Measurements from ENCODE around the gene MSH3. TPM values are rescaled to one million over a fixed set of nuclear protein-coding genes. Genes with fewer than 3 reads are reported as not detected.

MSH3 gene
- 15.8 TPM for total RNA-seq

DNA sequence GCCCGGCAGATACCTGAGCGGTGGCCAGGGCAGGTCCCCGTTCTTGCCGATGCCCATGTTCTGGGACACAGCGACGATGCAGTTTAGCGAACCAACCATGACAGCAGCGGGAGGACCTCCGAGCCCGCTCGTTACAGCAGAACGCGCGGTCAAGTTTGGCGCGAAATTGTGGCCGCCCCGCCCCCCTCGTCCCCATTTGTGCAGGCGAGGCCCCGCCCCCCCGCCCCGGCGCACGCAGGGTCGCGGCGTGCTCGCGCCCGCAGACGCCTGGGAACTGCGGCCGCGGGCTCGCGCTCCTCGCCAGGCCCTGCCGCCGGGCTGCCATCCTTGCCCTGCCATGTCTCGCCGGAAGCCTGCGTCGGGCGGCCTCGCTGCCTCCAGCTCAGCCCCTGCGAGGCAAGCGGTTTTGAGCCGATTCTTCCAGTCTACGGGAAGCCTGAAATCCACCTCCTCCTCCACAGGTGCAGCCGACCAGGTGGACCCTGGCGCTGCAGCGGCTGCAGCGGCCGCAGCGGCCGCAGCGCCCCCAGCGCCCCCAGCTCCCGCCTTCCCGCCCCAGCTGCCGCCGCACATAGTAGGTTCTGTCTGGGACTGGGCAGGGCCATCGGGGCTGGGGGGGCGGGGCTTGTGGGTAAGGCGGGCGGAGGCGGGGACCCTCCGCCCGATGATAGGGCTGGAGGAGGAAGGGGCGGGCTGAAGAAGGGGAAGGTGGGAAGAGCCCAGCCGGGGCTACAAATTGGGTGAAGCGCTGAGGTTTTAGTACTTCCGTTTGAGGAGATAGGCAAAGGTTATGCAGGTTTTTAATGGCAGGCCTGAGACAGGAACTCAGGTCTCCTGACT is at the start of gene MSH3, which contains the start of gene DHFR:
Gene MSH3, plus strand, starts transcription at position 262 of the 840 bp plus-strand sequence. Its CDS starts 76 bp downstream, at position 338.
Gene DHFR, minus strand, starts transcription at position 593 of the 840 bp plus-strand sequence. Its CDS starts 494 bp downstream, at position 99.
- H3K4me1 ChIP-seq (ENCODE audit: insufficient read depth, low read length): peaks cover 28% of the 10 kb centered on the region

DNA sequence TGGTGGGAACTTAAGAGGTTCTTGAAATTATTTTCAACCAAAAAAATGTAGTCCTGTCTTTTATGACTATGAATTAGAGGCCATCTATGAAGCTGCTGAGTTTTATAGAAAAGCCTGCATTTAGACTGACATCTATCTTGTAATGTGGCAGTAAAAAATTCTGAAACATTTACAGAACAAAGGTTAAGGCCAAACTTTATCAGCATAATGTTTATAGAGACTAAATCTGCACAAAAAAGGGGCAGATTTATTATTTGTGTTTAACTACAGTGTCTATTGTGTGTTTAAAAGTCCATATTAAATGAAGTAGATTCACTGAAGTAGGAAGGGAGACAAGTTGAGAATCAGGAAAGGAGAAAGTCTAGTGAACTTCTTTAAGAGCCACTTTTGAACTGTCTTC is 47.1 kb upstream of the MSH3 start:
- H3K9me3 ChIP-seq (ENCODE audit: low read depth, low read length): no peaks in the 10 kb centered on the region
- peaks cover 13% of the 10 kb centered on the region for H3K4me1 ChIP-seq (ENCODE audit: insufficient read depth, low read length)

More for the DNA sequence above, at the start of gene MSH3, which contains the start of gene DHFR:
- Histone ChIP-seq H3K27me3 (ENCODE audit: insufficient read depth, low read length) (no peaks in the 10 kb centered on the region), H3K4me3 (ENCODE audit: low read length) (peak within 1 kb of the TSS; percentile 89), H3K9me3 (ENCODE audit: low read depth, low read length) (no peaks in the 10 kb centered on the region)

DNA sequence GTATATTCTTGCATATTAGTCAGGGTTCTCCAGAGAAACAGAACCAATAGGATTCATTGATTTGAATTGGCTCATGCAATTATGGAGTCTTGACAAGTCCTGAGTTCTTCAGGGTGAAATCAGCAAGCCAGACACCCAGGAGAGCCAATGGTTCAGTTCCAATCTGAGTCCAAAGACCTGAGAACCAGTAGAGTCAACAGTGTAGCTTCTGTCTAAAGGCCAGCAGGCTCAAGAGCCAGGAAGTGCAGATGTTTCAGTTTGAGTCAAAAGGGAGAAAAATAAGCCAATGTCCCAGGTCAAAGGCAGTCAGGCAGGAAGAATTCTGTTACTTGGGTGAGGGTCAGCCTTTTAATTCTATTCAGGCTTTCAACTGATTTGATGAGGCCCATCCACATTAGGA is 46.6 kb upstream of the MSH3 start:
- Histone ChIP-seq H3K4me3 (ENCODE audit: low read length) (no peak overlapping the region), H3K27me3 (ENCODE audit: insufficient read depth, low read length) (no peaks in the 10 kb centered on the region), H3K4me1 (ENCODE audit: insufficient read depth, low read length) (peaks cover 13% of the 10 kb centered on the region), H3K9me3 (ENCODE audit: low read depth, low read length) (no peaks in the 10 kb centered on the region)

More for the DNA sequence above, 47.1 kb upstream of the MSH3 start:
- no peak overlapping the region for H3K4me3 ChIP-seq (ENCODE audit: low read length)
- no peaks in the 10 kb centered on the region for H3K27me3 ChIP-seq (ENCODE audit: insufficient read depth, low read length)

DNA sequence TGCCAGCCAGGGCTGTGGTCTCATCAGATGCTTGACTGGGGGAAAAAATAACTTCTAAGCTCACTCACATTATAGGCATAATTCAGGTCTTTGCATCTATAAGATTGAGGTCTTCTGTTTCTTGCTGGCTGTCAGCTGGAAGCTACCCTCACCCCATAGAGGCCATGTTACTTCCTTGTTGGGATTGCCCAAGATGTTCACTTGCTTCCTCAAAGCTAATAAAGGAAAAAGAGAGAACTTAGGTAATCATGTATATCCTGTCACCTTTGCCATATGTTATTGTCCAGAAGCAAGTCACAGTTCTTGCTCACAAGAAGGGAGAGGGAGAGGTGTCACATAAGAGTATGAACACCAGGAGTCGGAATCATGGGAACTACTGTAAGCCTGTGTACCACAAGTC is 45.7 kb upstream of the MSH3 start:
- no peak overlapping the region for H3K4me3 ChIP-seq (ENCODE audit: low read length)
- H3K4me1 ChIP-seq (ENCODE audit: insufficient read depth, low read length): peaks cover 17% of the 10 kb centered on the region
- H3K27me3 ChIP-seq (ENCODE audit: insufficient read depth, low read length): no peaks in the 10 kb centered on the region
- H3K9me3 ChIP-seq (ENCODE audit: low read depth, low read length): no peaks in the 10 kb centered on the region

DNA sequence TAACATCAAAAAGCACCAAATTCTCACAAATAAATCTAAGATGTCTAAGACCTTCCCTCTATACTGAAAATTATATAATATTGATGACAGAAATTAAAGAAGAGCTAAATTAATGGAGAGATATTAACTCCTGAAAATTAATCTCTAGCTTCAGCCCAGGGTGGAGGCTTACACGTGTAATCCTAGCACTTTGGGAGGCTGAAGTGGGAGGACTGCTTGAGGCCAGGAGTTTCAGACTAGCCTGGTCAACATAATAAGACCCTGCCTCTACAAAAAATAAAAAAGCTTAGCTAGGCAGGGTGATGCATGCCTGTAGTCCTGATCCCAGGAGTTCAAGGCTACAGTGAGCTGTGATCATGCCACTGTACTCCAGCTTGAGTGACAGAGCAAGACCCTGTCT is 44.8 kb upstream of the MSH3 start:
- Histone ChIP-seq H3K4me1 (ENCODE audit: insufficient read depth, low read length) (peaks cover 17% of the 10 kb centered on the region), H3K9me3 (ENCODE audit: low read depth, low read length) (no peaks in the 10 kb centered on the region), H3K4me3 (ENCODE audit: low read length) (no peak overlapping the region), H3K27me3 (ENCODE audit: insufficient read depth, low read length) (no peaks in the 10 kb centered on the region)

DNA sequence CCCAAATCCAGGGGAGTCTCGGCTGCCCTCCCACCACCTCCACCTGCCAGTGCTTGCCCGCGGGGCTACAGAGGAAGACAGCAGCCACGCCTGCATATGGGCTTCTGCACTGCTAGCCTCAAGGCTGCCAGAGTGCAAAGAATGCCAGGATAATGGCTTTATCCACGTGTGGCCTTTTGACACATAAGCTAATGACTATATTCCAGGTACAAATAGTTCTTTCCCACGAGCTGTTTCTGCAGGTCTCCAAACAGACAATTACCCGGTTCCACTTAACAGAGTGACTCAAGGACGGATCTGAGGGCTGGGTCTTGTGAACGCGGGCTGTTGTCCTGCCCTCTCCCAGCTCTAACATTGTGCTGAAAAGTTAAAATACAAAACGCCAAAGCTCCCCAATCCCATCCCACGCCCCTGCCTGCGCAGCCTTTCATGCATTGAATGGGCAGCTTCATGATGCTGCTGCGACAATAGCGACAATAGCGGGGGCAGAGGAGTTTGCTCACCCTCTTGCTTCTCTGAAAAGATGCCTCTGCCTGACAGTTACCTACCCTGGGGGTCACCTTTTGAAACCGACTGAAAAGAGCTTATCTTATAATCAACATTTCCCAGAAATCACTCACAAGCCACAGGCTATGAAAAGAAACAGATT is 39.1 kb upstream of the MSH3 start:
- Histone ChIP-seq H3K9me3 (ENCODE audit: low read depth, low read length) (no peaks in the 10 kb centered on the region), H3K27me3 (ENCODE audit: insufficient read depth, low read length) (no peaks in the 10 kb centered on the region), H3K4me3 (ENCODE audit: low read length) (no peak overlapping the region), H3K4me1 (ENCODE audit: insufficient read depth, low read length) (peaks cover 8% of the 10 kb centered on the region)

DNA sequence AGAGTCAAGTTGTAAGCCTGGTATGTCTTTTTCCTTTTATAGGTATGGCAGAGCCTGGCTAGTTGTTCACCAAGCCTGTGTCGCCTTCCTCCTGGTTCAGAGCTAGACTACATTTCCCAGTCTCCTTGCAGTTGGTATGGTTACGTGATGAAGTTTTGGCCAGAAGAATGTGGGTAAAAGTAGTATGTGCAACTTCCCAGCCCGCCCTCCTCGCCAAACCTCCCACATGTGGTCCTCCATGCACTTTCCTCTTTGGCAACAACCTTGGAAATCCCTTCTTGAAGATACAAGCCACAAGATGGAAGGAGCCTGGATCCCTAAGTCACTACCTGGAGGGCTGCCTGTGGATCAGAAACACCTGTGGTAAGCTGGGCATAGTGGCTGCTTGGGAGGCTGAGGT is 36.0 kb upstream of the MSH3 start:
- no peaks in the 10 kb centered on the region for H3K27me3 ChIP-seq (ENCODE audit: insufficient read depth, low read length)
- peaks cover 27% of the 10 kb centered on the region for H3K4me1 ChIP-seq (ENCODE audit: insufficient read depth, low read length)
- no peak overlapping the region for H3K4me3 ChIP-seq (ENCODE audit: low read length)
- H3K9me3 ChIP-seq (ENCODE audit: low read depth, low read length): no peaks in the 10 kb centered on the region

DNA sequence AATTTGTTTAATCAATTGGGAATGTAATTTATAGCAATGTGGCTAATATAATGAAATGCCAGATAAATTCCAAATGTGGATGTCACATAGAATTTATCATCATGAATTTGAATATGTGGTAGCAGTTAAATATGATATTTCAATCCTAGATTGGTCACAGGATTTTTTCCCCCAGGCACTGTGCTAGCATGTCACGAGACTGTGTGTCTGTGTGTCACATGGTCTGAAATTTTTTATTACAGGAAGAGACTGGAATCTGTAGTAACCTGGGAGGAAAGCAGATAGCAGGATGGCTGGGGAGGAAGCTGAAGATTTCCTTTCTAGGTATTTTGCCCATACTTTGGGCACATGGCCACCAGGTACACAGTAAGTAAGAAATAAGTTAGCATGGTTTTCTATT is 35.4 kb upstream of the MSH3 start:
- Histone ChIP-seq H3K27me3 (ENCODE audit: insufficient read depth, low read length) (no peaks in the 10 kb centered on the region), H3K9me3 (ENCODE audit: low read depth, low read length) (no peaks in the 10 kb centered on the region), H3K4me3 (ENCODE audit: low read length) (no peak overlapping the region), H3K4me1 (ENCODE audit: insufficient read depth, low read length) (peaks cover 33% of the 10 kb centered on the region)

DNA sequence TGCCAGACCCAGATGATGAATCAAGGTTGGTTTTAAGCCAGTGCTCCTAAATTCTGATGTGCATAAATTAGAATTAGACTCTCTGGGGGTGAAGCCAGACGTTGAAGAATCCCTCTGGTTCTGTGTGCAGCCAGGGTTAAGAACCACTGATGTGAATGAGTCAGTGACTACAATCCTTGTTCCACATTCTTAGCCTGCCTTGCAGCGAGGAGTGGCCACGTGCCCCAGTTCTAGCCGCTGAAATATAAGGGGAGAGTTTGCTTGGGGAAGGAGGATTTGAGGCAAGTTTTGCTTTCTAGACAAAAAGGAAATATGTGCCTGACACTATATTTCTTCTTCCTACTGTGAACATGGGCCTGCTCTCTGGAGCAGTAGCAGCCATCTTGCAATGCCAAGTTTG is 34.2 kb upstream of the MSH3 start:
- H3K4me1 ChIP-seq (ENCODE audit: insufficient read depth, low read length): peaks cover 41% of the 10 kb centered on the region
- no peaks in the 10 kb centered on the region for H3K9me3 ChIP-seq (ENCODE audit: low read depth, low read length)
- no peak overlapping the region for H3K4me3 ChIP-seq (ENCODE audit: low read length)
- H3K27me3 ChIP-seq (ENCODE audit: insufficient read depth, low read length): no peaks in the 10 kb centered on the region

DNA sequence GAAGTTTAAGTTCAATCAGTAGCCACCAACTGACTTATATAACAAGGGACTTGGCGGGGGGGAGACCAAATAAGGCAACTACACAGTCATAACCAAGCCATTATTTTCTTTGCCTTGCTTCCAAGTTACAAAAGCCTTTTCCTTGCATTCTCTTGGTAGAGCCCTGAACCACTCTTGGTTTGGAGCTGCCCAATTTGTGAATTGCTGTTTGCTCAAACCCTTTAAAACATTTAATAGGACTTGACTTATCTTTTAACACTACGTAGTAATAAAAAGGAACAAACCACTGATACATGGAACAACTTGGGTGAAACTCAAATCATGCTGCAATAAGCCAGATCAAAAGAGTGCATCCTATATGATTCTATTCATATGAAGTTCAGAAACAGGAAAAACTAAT is 31.7 kb upstream of the MSH3 start:
- Histone ChIP-seq H3K4me1 (ENCODE audit: insufficient read depth, low read length) (peaks cover 41% of the 10 kb centered on the region), H3K4me3 (ENCODE audit: low read length) (no peak overlapping the region), H3K27me3 (ENCODE audit: insufficient read depth, low read length) (no peaks in the 10 kb centered on the region), H3K9me3 (ENCODE audit: low read depth, low read length) (no peaks in the 10 kb centered on the region)

DNA sequence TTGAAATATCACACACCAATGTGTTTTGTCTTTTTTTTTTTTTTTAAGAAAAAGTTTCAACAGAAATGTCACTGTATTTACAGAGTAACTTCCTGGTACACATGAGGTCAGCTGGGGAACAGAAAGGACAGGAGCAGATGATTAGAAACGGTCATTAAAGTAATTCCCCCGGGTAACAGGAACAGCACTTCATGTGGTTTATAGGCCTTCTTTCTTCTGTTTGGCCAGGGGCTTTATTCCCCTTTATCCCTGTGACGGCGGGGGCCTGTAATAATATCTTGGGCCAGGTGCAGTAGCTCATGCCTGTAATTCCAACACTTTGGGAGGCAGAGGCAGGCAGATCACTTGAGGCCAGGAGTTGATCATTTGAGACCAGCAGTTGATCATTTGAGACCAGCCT is 30.5 kb upstream of the MSH3 start:
- Histone ChIP-seq H3K4me3 (ENCODE audit: low read length) (no peak overlapping the region), H3K4me1 (ENCODE audit: insufficient read depth, low read length) (peaks cover 41% of the 10 kb centered on the region), H3K27me3 (ENCODE audit: insufficient read depth, low read length) (no peaks in the 10 kb centered on the region), H3K9me3 (ENCODE audit: low read depth, low read length) (no peaks in the 10 kb centered on the region)

DNA sequence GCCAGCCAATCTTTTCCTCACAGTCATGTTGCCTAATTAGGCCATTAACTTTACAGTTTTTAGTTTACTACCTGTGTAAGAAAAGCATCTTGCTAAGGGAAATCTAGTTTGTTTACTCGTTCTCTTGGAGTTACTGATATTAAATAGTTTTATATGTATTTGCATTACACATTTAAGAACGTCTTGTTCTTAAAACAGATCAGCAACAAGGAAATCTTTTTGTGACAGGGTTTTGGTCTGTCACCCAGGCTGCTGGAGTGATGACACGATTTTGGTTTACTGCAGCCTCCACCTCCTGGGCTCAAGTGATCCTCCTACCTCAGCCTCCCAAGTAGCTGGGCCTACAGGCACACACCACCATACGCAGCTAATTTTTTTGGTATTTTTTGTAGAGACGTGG is 29.2 kb upstream of the MSH3 start:
- peaks cover 48% of the 10 kb centered on the region for H3K4me1 ChIP-seq (ENCODE audit: insufficient read depth, low read length)

DNA sequence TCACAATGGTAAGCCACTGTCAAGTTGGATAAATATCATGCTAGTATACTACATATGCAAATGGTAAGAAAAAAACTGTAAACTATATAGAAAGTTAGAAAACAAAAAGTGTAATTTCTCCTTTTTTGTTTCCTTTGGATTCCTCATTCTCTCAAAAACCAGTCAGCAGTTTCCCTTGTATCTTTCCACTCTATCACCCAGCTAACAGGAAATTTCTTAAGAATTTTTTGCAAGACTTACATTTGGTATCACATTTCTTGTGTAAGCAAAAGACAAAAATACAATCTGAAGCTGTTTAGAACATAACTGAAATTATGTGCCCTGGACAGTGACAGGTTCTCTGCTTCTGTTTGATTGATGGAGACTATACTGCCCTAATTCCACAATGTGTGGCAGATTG is 25.2 kb upstream of the MSH3 start:
- Histone ChIP-seq H3K4me1 (ENCODE audit: insufficient read depth, low read length) (peaks cover 15% of the 10 kb centered on the region), H3K4me3 (ENCODE audit: low read length) (no peak overlapping the region), H3K27me3 (ENCODE audit: insufficient read depth, low read length) (no peaks in the 10 kb centered on the region), H3K9me3 (ENCODE audit: low read depth, low read length) (no peaks in the 10 kb centered on the region)

More for the DNA sequence above, 29.2 kb upstream of the MSH3 start:
- H3K27me3 ChIP-seq (ENCODE audit: insufficient read depth, low read length): no peaks in the 10 kb centered on the region
- no peak overlapping the region for H3K4me3 ChIP-seq (ENCODE audit: low read length)
- no peaks in the 10 kb centered on the region for H3K9me3 ChIP-seq (ENCODE audit: low read depth, low read length)

DNA sequence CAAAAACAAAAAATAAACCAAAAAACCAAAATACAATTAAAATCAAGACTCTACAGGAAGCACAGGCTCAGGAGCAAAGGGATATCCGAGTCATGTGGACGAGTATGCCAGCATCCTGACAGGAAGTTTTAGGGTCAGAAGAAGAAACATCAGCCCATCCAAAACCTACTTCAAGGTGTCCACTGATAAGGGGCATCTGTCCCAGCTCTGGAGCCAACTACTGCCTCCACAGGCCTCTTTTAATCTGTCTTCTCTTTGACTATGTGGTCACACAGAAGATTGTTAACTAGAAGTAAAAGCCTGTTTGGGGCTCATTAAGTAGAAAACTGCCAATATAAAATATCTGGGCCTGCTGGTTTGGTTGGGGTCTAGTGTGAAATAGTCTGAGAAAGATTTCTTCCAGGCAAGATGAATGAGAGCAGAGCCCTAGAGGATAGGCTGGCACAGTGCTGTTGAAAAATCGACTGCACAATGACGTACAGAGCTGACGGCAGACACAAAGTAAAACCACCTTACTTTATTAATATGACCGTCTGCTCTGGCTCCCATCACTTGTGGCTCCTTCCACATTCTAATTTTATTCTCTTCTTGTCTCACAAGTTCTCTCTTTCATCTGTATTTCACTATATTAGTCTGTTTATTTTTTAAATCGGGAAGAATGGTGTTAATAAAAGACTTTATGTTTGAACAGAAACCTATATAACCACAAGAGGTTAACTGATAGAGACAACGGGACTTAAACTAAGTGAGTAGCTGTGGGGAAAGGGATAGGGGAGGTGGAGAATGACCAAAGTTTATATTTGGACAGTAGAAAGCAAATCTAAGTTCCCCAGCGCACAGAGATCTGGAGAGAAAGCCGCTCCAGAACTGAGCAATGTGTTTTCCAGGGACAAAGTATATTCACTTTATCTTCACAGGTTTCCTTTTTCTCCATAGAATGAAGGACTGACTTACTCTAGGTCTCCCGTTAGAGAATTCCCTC is 22.9 kb upstream of the MSH3 start:
- Histone ChIP-seq H3K4me1 (ENCODE audit: insufficient read depth, low read length) (peaks cover 9% of the 10 kb centered on the region), H3K27me3 (ENCODE audit: insufficient read depth, low read length) (no peaks in the 10 kb centered on the region), H3K4me3 (ENCODE audit: low read length) (no peak overlapping the region), H3K9me3 (ENCODE audit: low read depth, low read length) (no peaks in the 10 kb centered on the region)

DNA sequence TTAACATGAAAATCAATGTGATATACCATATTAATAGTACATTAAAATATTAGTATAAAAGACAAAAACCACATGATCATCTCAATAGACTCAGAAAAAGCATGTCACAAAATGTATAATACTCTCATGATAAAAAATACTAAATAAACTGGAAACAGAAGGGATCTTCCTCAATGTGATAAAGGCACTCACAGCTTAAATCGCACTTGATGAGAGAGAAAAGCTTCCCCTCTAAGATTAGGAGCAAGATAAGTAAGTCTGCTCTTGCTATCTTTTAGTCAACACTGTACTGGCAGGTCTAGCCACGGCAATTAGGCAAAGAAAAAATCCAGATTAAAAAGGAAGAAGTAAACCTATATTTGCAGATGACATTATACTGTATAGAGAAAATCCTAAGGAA is 21.8 kb upstream of the MSH3 start:
- H3K9me3 ChIP-seq (ENCODE audit: low read depth, low read length): no peaks in the 10 kb centered on the region

More for the DNA sequence above, 21.8 kb upstream of the MSH3 start:
- Histone ChIP-seq H3K27me3 (ENCODE audit: insufficient read depth, low read length) (no peaks in the 10 kb centered on the region), H3K4me1 (ENCODE audit: insufficient read depth, low read length) (peaks cover 9% of the 10 kb centered on the region), H3K4me3 (ENCODE audit: low read length) (no peak overlapping the region)

All from mononuclear cell (primary cell).